Measurements from ENCODE around the gene LUZP4.
A peak's percentile ranks its signal among the peaks of the same experiment; 100 is the strongest.
"Not testable (repeated sequence)": the region's sequence is repeated elsewhere in the genome, so short reads cannot be mapped to it uniquely, and the experiment has no call there.

The LUZP4 gene

GRCh38 chrX:115311139-115311538, 21.6 kb downstream of the LUZP4 start:
- no peak for DNase-seq (ENCODE audit: low read depth, low spot score)
- no peak for TF ChIP-seq CTCF (IDR thresholded peaks at IDR 0.05; ENCODE audit: low read depth, low read length)
- in situ Hi-C loops (cut with HindIII; ENCODE audit: low sequenced_read_pairs): no loop called here
- no peak overlapping the region for H3K4me3 ChIP-seq (ENCODE audit: low read depth, low read length)

- no peak for TF ChIP-seq CTCF (IDR thresholded peaks at IDR 0.05; ENCODE audit: low read depth, low read length)
- peak; percentile 6 for DNase-seq (ENCODE audit: low read depth, low spot score)
- H3K4me3 ChIP-seq (ENCODE audit: low read depth, low read length): no peak overlapping the region
- in situ Hi-C loops (cut with HindIII; ENCODE audit: low sequenced_read_pairs): no loop called here
These were observed 22.1 kb downstream of the LUZP4 start for GRCh38 chrX:115311601-115312001.

- in situ Hi-C loops (cut with HindIII; ENCODE audit: low sequenced_read_pairs): no loop called here
- H3K4me3 ChIP-seq (ENCODE audit: low read depth, low read length): no peak overlapping the region
- no peak for DNase-seq (ENCODE audit: low read depth, low spot score)
- TF ChIP-seq CTCF (IDR thresholded peaks at IDR 0.05; ENCODE audit: low read depth, low read length): no peak
These were observed 28.6 kb downstream of the LUZP4 start for GRCh38 chrX:115318139-115318538.

- TF ChIP-seq CTCF (IDR thresholded peaks at IDR 0.05; ENCODE audit: low read depth, low read length): no peak
- no peak overlapping the region for H3K4me3 ChIP-seq (ENCODE audit: low read depth, low read length)
- in situ Hi-C loops (cut with HindIII; ENCODE audit: low sequenced_read_pairs): no loop called here
These were observed 32.9 kb downstream of the LUZP4 start for GRCh38 chrX:115322375-115322774.

GRCh38 chrX:115324194-115324593, 34.7 kb downstream of the LUZP4 start:
- no peak overlapping the region for H3K4me3 ChIP-seq (ENCODE audit: low read depth, low read length)
- in situ Hi-C loops (cut with HindIII; ENCODE audit: low sequenced_read_pairs): no loop called here
- no peak for TF ChIP-seq CTCF (IDR thresholded peaks at IDR 0.05; ENCODE audit: low read depth, low read length)
- DNase-seq (ENCODE audit: low read depth, low spot score): peak; percentile 26

More at GRCh38 chrX:115322375-115322774, 32.9 kb downstream of the LUZP4 start:
- no peak for DNase-seq (ENCODE audit: low read depth, low spot score)

- H3K4me3 ChIP-seq (ENCODE audit: low read depth, low read length); DNase-seq (ENCODE audit: low read depth, low spot score); in situ Hi-C loops (cut with HindIII; ENCODE audit: low sequenced_read_pairs): not testable (repeated sequence)
These were observed 39.8 kb downstream of the LUZP4 start for GRCh38 chrX:115329282-115329681.

GRCh38 chrX:115330498-115331168, 41.1 kb downstream of the LUZP4 start:
- peak overlapping the region; percentile 10 for H3K4me3 ChIP-seq (ENCODE audit: low read depth, low read length)
- peak; percentile 70 for DNase-seq (ENCODE audit: low read depth, low spot score)
- in situ Hi-C loops (cut with HindIII; ENCODE audit: low sequenced_read_pairs): no loop called here
- peak; percentile 90 for TF ChIP-seq CTCF (IDR thresholded peaks at IDR 0.05; ENCODE audit: low read depth, low read length)
